ENCODE data around the gene ZNF33A. TPM values are rescaled to one million over a fixed set of nuclear protein-coding genes. Genes with fewer than 3 reads are reported as not detected.

ZNF33A gene
- total RNA-seq (2022; extraction: Qiagen RNA extraction), result 6.8 to 8.4 TPM (median 7.9 TPM) in 5 replicates

DNA sequence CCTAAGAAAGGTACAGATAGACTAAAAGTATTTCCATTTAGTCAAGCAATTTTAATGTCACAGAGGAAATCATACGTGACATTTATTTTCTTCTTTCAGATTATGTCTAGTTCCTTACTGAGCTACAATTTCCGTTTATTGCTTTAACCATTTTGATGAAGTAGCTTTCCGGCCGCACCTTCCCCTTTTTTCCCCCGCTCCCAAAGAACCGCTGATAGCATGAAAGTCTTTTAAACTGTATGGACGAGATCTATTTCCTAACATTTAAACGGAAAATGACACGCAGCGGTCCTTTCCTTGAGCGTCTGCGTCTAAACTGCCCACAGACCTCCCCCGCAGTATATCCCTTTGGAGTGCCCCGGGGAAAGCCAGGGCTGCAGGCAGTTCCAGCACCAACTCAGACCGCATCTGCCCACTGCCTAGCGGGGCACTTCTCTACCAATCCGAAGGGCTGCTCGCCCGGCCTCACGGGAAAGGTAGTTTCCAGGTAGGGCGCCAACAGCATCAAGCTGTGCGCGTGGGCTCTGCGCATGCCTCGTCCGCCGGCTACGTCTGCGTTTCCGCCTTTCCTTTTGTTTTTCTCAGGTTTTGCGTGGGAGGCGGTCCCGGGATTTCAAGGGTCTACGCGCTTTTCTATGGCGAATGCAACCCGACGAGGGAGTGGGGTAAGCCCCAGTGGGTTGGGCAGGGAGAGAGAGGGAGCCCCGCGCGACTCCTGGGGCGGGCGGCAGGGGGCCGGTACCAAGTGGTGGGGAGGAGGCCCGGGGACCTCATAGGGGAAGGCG, at the start of gene ZNF33A:
ZNF33A (plus strand) TSS at position 557 of the 785 bp plus-strand sequence. CDS start 1,667 bp downstream, outside the sequence.

DNA sequence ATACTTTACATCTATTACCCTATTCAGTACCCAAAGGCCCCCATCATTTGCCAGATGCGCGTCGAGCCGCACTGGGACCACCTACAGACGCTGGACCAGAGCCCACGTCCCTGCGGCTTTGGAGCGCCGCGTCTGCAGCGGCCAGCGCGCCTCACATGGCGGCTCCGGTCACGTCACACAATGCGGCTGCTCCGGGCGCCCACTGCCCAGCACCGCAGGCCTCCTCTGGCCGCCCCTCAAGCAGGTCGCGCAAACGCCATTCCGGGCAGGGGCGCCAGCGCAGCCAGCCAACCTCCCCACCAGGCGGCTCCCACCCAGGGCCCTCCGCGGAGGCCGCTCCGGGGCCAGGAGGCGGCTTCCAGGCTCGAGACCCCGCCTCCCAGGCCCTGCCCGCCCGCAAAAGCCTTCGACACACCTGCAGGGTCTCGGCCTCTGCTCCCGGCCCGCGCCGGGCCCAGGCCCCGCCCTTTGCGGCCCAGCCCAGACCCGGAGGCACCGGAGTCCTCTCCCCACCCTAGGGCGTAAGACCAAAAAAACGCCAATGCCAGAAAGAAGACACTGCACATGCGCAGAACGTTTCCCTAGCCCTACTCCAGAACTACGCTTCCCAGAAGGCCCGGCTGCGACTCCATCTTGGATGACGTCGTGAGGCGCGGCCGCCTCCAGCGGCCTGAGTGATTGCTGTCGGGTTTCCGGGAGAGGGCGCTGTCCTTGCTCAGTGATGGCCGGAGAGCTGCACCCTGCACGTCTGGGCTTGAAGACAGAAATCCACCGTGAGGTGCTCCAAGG, 34.2 kb upstream of the ZNF33A start, which contains the start of gene ZNF25:
ZNF25 (minus strand) TSS at position 557 of the 789 bp plus-strand sequence. CDS start 4,925 bp downstream, outside the sequence.

DNA sequence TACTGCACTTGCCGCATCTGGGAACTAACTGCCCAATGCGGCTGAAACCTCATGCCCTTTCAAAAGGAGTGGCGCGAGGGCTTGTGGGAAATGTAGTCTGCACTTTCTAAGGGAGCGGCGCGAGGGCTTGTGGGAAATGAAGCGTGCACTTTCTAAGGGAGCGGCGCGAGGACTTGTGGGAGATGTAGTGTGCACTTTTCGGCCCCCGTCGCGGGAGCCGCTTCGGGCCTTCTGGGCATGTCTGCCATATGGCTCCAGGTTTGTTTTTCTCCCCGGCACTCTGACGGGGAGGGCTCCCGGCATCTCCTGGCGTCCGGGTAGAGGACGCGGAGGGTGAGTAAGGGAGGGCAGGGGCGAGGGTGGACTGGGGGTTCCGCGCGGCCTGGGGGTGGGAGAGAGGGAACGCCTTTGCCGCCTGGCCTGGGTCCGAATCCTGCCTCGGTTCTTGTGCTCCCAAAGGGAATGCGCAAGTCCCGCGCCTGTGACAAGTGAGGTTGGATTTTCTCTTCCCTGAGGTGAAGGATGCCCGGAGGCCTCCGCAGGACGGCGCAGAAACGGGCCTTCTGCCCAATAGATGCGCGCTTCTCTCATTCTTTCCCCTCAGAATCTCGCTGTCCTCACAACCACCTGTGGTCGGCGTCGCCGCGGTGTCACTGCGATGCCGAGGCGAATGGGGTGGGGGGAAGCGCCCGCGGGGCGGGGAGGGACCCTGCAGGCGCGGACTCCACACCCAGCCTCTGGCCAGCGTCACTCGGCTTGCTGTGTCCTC, 83.9 kb downstream of the ZNF33A start, which contains the start of gene ZNF37A:
ZNF37A (plus strand) TSS at position 180 of the 769 bp plus-strand sequence. CDS start 2,281 bp downstream, outside the sequence.

Other genes starting within 250 kb of the ZNF33A start
- 2.8 to 4.0 TPM (median 3.7 TPM) in 5 replicates for gene ZNF248, start 153.1 kb upstream of the ZNF33A start, total RNA-seq (2022; extraction: Qiagen RNA extraction)
- gene ZNF25, start 34.0 kb upstream of the ZNF33A start, total RNA-seq (2022; extraction: Qiagen RNA extraction), result 1.1 to 2.0 TPM (median 1.6 TPM) in 5 replicates
- 4.2 to 6.1 TPM (median 4.9 TPM) in 5 replicates for gene ZNF37A, start 83.7 kb downstream of the ZNF33A start, total RNA-seq (2022; extraction: Qiagen RNA extraction)

Measured in A549 treated with AZD2906 at 1 μM for 4 hours (cell line).